Gastrocnemius medialis (tissue), 4 donors: ENCODE data around the gene THSD7B. TPM values are rescaled to one million over a fixed set of nuclear protein-coding genes. Genes with fewer than 3 reads are reported as not detected.
"Not testable (repeated sequence)": the region's sequence is repeated elsewhere in the genome, so short reads cannot be mapped to it uniquely, and the experiment has no call there.

Experiments used
- ATAC-seq, 2 donors: fragments of 150-250 bp; one replicate each; pipeline ENCODE4 v1.9.1; 2016
- DNase-seq, 2 donors: peaks; one replicate each; pipeline ENCODE4 v3.0.0-alpha.2; 2019
- H3K27ac ChIP-seq, 4 donors: fragments of 200-600 bp; sonication (generic); 1 replicate in 1 of 4; 2 replicates in 3 of 4; pipeline ENCODE4 v1.5.1; 2016 to 2018; ENCODE audit warnings: mild to moderate bottlenecking in 2 of 4, moderate library complexity in 1 of 4
- H3K27me3 ChIP-seq, 3 donors: fragments of 200-600 bp; sonication (generic) in 2 of 3; 1 replicate in 1 of 3; 2 replicates in 2 of 3; pipeline versions ENCODE4 v1.5.1 to v1.6.0; 2016 to 2019; ENCODE audit warnings: mild to moderate bottlenecking in 1 of 3, moderate library complexity in 1 of 3
- H3K36me3 ChIP-seq, 2 donors: fragments of 200-600 bp; sonication (generic) in 1 of 2; one replicate each; pipeline ENCODE4 v1.5.1; 2017 to 2018
- H3K4me1 ChIP-seq, 2 donors: fragments of 200-600 bp; sonication (generic) in 1 of 2; one replicate each; pipeline ENCODE4 v1.5.1; 2016 to 2017; ENCODE audit warnings: mild to moderate bottlenecking in 2 of 2
- H3K4me3 ChIP-seq, 4 donors: fragments of 200-600 bp; sonication (generic) in 3 of 4; 1 replicate in 1 of 4; 2 replicates in 3 of 4; pipeline ENCODE4 v1.5.1; 2016 to 2019; ENCODE audit warnings: mild to moderate bottlenecking in 2 of 4
- H3K9me3 ChIP-seq, 3 donors: fragments of 200-600 bp; sonication (generic) in 2 of 3; 1 replicate in 1 of 3; 2 replicates in 2 of 3; pipeline ENCODE4 v1.5.1; 2016 to 2019
- POLR2A ChIP-seq, 2 donors: fragments of 450-650 bp; IDR thresholded peaks; one replicate each; pipeline ENCODE4 v1.6.1; 2017; ENCODE audit warnings: antibody characterized with exemption in 2 of 2, mild to moderate bottlenecking in 2 of 2, moderate library complexity in 2 of 2
- in situ Hi-C, 4 donors: fragments of 200-750 bp; cut with MboI; loops; one replicate each; pipeline versions ENCODE4 v1.15.0 to v1.8.0; 2017; ENCODE audit warnings: low sequenced_read_pairs in 4 of 4
- intact Hi-C: fragments of 100-400 bp; cut with DNase I; formaldehyde crosslinking; loops from one replicate; pipeline ENCODE4 v1.15.1; 2023; ENCODE audit warnings: low total_unique reads
- total RNA-seq, 4 donors: library from RNA; depleted of rRNA; stranded (reverse); fragments of >200 nt; gene quantifications; one replicate each; pipeline versions ENCODE4 v1.1.0 to v1.2.3, GENCODE V29; 2016
- TF ChIP-seq, protein P1 (sequence below), 5 experiments: fragments of 450-650 bp in 3 of 5; fragments of 200-600 bp in 2 of 5; sonication (generic) in 2 of 5; IDR thresholded peaks in 4 of 5; conservative IDR thresholded peaks in 1 of 5; 1 replicate in 4 of 5; 2 replicates in 1 of 5; pipeline ENCODE4 v1.5.1; 2016 to 2019; ENCODE audit warnings: antibody characterized with exemption in 5 of 5, mild to moderate bottlenecking in 3 of 5, moderate library complexity in 3 of 5

The THSD7B gene
- total RNA-seq, 4 donors from 2014 or later = not detected

DNA sequence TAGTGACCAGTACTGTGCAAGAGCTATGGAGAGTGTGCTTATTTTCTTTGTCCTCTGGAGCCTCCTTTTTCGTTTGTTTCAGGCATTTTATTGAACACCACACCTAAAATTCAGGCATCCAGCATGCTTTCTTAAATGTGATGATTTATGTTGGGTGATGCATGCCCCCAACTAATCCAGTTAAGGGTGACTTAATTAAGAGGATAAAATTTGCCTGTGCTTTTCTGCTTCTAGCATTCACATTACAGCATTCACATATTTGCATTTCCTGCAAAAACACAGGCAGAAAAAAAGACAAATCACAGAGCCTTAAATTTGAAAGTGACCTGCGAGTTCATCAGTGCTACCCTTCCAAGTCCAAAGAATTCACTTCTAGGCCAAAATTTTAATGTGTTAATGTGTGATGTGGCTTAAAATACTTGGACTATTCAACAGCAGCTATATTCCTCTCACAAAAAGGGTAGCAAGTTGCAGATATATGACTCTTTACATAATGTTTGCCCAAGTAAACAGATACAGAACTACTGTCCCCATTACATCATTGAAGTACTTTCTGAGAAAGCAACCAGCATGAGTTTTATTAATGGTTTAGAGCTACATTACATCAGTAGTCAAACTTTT, 286.5 kb downstream of the THSD7B start:
- Histone ChIP-seq H3K36me3 (no peaks in the 10 kb centered on the region), H3K27me3 (no peaks in the 10 kb centered on the region), H3K4me1 (no peaks in the 10 kb centered on the region), H3K4me3 (no peak overlapping the region), H3K27ac (no peak overlapping the region), H3K9me3 (no peaks in the 10 kb centered on the region)
- ATAC-seq = no peak
- intact Hi-C loops = no loop called here
- TF ChIP-seq, protein P1, sequence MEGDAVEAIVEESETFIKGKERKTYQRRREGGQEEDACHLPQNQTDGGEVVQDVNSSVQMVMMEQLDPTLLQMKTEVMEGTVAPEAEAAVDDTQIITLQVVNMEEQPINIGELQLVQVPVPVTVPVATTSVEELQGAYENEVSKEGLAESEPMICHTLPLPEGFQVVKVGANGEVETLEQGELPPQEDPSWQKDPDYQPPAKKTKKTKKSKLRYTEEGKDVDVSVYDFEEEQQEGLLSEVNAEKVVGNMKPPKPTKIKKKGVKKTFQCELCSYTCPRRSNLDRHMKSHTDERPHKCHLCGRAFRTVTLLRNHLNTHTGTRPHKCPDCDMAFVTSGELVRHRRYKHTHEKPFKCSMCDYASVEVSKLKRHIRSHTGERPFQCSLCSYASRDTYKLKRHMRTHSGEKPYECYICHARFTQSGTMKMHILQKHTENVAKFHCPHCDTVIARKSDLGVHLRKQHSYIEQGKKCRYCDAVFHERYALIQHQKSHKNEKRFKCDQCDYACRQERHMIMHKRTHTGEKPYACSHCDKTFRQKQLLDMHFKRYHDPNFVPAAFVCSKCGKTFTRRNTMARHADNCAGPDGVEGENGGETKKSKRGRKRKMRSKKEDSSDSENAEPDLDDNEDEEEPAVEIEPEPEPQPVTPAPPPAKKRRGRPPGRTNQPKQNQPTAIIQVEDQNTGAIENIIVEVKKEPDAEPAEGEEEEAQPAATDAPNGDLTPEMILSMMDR (IDR thresholded peaks at IDR 0.05 in 4 of 5, conservative IDR thresholded peaks at IDR 0.05 in 1 of 5) = no peak
- TF ChIP-seq POLR2A (IDR thresholded peaks at IDR 0.05) = no peak
- in situ Hi-C loops = no loop called here
- DNase-seq = no peak

DNA sequence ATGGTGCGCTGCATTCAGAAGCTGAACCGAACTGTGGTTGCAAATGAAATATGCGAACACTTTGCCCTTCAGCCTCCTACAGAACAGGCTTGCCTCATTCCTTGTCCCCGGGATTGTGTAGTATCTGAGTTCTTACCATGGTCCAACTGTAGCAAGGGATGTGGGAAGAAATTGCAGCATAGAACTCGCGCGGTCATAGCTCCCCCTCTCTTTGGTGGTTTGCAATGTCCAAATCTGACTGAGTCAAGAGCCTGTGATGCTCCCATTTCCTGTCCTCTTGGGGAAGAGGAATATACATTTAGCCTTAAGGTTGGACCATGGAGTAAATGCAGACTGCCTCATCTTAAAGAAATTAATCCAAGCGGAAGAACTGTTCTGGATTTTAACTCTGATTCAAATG, 291.4 kb downstream of the THSD7B start:
- no peak for TF ChIP-seq POLR2A (IDR thresholded peaks at IDR 0.05)
- TF ChIP-seq, protein P1 (IDR thresholded peaks at IDR 0.05 in 4 of 5, conservative IDR thresholded peaks at IDR 0.05 in 1 of 5) = no peak
- H3K27ac ChIP-seq = no peak overlapping the region
- no peaks in the 10 kb centered on the region for H3K36me3 ChIP-seq
- no peaks in the 10 kb centered on the region for H3K4me1 ChIP-seq
- H3K27me3 ChIP-seq = no peaks in the 10 kb centered on the region
- in situ Hi-C loops = no loop called here
- H3K9me3 ChIP-seq = no peaks in the 10 kb centered on the region
- intact Hi-C loops = no loop called here
- no peak for ATAC-seq
- no peak for DNase-seq
- H3K4me3 ChIP-seq = no peak overlapping the region

DNA sequence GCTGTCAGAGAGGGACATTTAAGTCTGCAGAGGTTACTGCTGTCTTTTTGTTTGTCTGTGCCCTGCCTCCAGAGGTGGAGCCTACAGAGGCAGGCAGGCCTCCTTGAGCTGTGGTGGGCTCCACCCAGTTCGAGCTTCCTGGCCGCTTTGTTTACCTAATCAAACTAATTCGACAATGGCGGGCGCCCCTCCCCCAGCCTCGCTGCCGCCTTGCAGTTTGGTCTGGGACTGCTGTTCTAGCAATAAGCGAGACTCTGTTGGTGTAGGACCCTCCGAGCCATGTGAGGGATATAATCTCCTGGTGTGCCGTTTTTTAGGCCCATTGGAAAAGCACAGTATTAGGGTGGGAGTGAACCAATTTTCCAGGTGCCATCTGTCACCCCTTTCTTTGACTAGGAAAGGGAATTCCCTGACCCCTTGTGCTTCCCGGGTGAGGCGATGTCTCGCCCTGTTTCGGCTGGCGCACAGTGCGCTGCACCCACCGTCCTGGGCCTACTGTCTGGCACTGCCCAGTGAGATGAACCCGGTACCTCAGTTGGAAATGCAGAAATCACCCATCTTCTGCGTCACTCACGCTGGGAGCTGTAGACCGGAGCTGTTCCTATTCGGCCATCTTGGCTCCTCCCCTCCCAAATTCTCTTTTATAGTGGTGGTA, 310.9 kb downstream of the THSD7B start:
- H3K4me3 ChIP-seq, H3K36me3 ChIP-seq, ATAC-seq, H3K4me1 ChIP-seq, intact Hi-C loops, H3K9me3 ChIP-seq, H3K27ac ChIP-seq, DNase-seq, in situ Hi-C loops, H3K27me3 ChIP-seq: not testable (repeated sequence)

DNA sequence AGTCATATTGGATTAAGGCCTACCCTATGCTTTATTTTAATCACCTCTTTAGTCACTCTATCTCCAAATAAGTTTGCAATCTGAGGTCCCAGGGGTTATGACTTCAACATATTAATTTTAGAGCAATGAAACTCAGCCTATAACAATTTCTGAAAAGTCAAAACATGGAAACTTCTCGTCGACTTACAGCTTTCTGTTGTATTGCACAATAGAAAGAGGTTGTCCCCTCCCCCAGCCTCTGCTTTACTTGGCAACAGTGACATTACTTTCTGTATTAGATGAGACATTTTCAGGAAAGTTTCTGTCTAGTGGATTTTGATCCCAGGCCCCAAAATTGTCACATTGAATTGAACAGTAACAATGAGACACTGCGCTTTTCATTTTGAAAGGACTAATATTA, 326.4 kb downstream of the THSD7B start:
- in situ Hi-C loops = no loop called here

DNA sequence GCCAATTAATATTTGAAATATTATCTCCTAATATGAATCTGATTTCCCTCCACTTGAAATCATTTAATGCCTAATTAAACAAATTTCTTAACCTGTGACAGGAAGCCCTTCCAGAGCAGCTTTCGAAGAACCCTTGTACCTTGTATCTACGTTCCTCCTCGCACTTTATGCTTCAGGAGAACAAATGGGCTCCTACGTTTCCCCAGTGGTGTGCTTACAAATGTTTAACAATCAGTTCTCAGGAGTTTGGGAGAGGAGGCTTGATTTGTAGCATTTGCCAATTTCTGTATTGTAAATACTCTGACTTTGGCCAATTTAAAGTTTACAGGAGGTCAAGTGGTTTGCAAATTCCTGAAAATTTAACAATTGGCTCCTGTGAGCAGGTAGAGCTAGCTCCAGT, 327.8 kb downstream of the THSD7B start:
- no peak overlapping the region for H3K4me3 ChIP-seq
- no peaks in the 10 kb centered on the region for H3K4me1 ChIP-seq
- no peaks in the 10 kb centered on the region for H3K27me3 ChIP-seq
- H3K9me3 ChIP-seq = no peaks in the 10 kb centered on the region
- no peak for ATAC-seq
- DNase-seq = no peak
- intact Hi-C loops = no loop called here
- in situ Hi-C loops = no loop called here
- TF ChIP-seq, protein P1 (IDR thresholded peaks at IDR 0.05 in 4 of 5, conservative IDR thresholded peaks at IDR 0.05 in 1 of 5) = no peak
- TF ChIP-seq POLR2A (IDR thresholded peaks at IDR 0.05) = no peak
- H3K27ac ChIP-seq = no peak overlapping the region
- H3K36me3 ChIP-seq = no peaks in the 10 kb centered on the region

More for the DNA sequence above, 326.4 kb downstream of the THSD7B start:
- no peak for ATAC-seq
- Histone ChIP-seq H3K27ac (no peak overlapping the region), H3K9me3 (no peaks in the 10 kb centered on the region), H3K36me3 (no peaks in the 10 kb centered on the region), H3K4me1 (no peaks in the 10 kb centered on the region), H3K4me3 (no peak overlapping the region), H3K27me3 (no peaks in the 10 kb centered on the region)
- TF ChIP-seq, protein P1 (IDR thresholded peaks at IDR 0.05 in 4 of 5, conservative IDR thresholded peaks at IDR 0.05 in 1 of 5) = no peak
- TF ChIP-seq POLR2A (IDR thresholded peaks at IDR 0.05) = no peak
- no peak for DNase-seq
- intact Hi-C loops = no loop called here
